ENCODE results near the gene SLC31A1.

DNA sequence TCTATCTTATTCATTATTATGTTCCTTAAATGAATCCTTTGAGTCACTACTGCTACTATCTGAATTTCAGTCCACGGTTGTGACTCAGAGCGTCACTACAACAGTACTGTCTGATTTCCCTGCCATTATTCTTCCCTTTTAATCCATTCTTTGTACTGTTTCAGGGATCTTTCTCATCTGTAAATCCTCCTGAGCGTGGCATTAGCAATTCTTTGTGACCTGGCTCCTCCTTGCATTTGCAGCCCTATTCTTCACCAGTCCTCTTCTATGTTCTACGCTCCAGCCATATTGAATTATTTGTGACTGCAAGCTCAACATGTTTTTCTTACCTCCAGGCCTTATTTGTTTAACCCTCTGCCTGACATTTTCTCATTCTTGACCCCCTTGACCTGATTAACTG, 60.0 kb downstream of the SLC31A1 start:
- TF ChIP-seq CTCF (IDR thresholded peaks at IDR 0.05), result no peak
- no peak for TF ChIP-seq POLR2A (IDR thresholded peaks at IDR 0.05)
- no peak for TF ChIP-seq POLR2AphosphoS5 (IDR thresholded peaks at IDR 0.05)
- TF ChIP-seq EP300 (IDR thresholded peaks at IDR 0.05), result no peak
